Suprapubic skin (tissue), 4 donors: ENCODE data around the gene PSMD13. TPM values are rescaled to one million over a fixed set of nuclear protein-coding genes. Genes with fewer than 3 reads are reported as not detected.

ENCODE experiments used
- DNase-seq, 2 donors: peaks; one replicate each; pipeline ENCODE4 v3.0.0-alpha.2; 2019; ENCODE audit warnings: low spot score in 2 of 2
- H3K27ac ChIP-seq: fragments of 200-600 bp; sonication (generic); one replicate; pipeline ENCODE4 v1.5.1; 2019
- H3K27me3 ChIP-seq: fragments of 200-600 bp; sonication (generic); one replicate; pipeline ENCODE4 v1.5.1; 2019
- H3K36me3 ChIP-seq: fragments of 200-600 bp; sonication (generic); one replicate; pipeline ENCODE4 v1.5.1; 2019
- H3K4me1 ChIP-seq: fragments of 200-600 bp; sonication (generic); one replicate; pipeline ENCODE4 v1.5.1; 2019
- H3K4me3 ChIP-seq: fragments of 200-600 bp; sonication (generic); one replicate; pipeline ENCODE4 v1.5.1; 2019; ENCODE audit warnings: mild to moderate bottlenecking
- H3K9me3 ChIP-seq: fragments of 200-600 bp; sonication (generic); one replicate; pipeline ENCODE4 v1.5.1; 2019
- EP300 ChIP-seq: sonication (generic); formaldehyde crosslinking; IDR thresholded peaks from one replicate; pipeline ENCODE4 v1.6.1; 2017; ENCODE audit warnings: antibody characterized with exemption
- POLR2A ChIP-seq, 2 donors: fragments of 450-650 bp; IDR thresholded peaks; one replicate each; pipeline ENCODE4 v1.6.1; 2017; ENCODE audit warnings: antibody characterized with exemption in 2 of 2, mild to moderate bottlenecking in 2 of 2, moderate library complexity in 2 of 2
- POLR2AphosphoS5 ChIP-seq, 3 donors: sonication (generic); formaldehyde crosslinking; IDR thresholded peaks; one replicate each; pipeline ENCODE4 v1.6.1; 2017; ENCODE audit warnings: antibody characterized with exemption in 3 of 3
- WGBS: methylation state at CpG from one replicate; pipeline ENCODE4 v1.1.5; 2018; 5-methylcytosine and 5-hydroxymethylcytosine counted together
- total RNA-seq, 4 donors: library from RNA; depleted of rRNA; stranded (reverse); fragments of >200 nt; gene quantifications; one replicate each; pipeline ENCODE4 v1.1.0, GENCODE V29; 2016
- TF ChIP-seq, protein P1 (sequence below), 2 donors: fragments of 200-600 bp in 1 of 2; fragments of 450-650 bp in 1 of 2; sonication (generic) in 1 of 2; IDR thresholded peaks; one replicate each; pipeline ENCODE4 v1.5.1; 2016 to 2019; ENCODE audit warnings: antibody characterized with exemption in 2 of 2, mild to moderate bottlenecking in 1 of 2, moderate library complexity in 1 of 2

Gene PSMD13
- total RNA-seq, 4 donors from 2014 or later: 70.3 to 97.8 (median 87.3) TPM

DNA sequence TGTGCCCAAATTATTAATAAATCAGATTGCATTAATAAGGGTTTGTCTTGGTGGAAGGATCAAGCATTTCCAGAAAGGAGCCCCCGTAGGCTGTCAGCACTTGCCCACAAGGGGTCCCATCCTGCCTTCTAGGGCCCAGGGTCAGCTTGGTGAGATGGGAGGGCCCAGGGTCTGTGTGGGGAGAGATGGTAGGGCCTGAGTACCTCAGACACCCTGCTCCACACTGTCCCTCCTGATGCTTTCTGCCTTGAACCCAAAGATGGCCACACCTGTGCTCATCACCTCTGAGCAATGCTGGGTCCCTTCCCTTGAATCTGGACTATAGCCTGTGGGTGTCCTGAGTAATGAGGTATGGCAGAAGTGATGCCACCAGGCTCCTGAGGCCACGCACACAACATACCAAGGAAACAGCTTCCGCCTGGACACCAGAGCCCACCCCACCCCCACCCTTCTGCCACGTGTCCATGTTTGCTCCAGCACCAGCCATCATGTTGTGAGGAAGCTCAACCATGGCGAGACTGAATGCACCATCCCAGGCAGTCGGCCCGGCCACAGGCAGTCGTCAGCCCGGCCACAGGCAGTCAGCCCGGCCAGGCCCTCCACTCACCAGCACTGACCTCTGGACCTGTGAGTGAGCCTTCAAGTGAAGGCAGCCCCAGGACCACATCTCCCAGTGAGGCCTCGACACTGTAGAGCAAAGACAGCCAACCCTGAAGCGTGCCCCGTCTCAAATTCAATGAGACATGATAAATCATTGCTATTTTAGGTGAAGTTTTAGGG, 36.4 kb upstream of the PSMD13 start:
- Histone ChIP-seq H3K27me3 (no peaks in the 10 kb centered on the region), H3K27ac (no peak overlapping the region), H3K4me3 (no peak overlapping the region), H3K9me3 (no peaks in the 10 kb centered on the region), H3K36me3 (peaks cover 39% of the 10 kb centered on the region), H3K4me1 (peaks cover 25% of the 10 kb centered on the region)
- peak; percentile 46 to 76 for DNase-seq
- 85% methylated on average over 9 of the region's 13 CpGs for WGBS
- TF ChIP-seq POLR2AphosphoS5 (IDR thresholded peaks at IDR 0.05) (no peak), POLR2A (IDR thresholded peaks at IDR 0.05) (no peak), EP300 (no peak)
- TF ChIP-seq, protein P1, sequence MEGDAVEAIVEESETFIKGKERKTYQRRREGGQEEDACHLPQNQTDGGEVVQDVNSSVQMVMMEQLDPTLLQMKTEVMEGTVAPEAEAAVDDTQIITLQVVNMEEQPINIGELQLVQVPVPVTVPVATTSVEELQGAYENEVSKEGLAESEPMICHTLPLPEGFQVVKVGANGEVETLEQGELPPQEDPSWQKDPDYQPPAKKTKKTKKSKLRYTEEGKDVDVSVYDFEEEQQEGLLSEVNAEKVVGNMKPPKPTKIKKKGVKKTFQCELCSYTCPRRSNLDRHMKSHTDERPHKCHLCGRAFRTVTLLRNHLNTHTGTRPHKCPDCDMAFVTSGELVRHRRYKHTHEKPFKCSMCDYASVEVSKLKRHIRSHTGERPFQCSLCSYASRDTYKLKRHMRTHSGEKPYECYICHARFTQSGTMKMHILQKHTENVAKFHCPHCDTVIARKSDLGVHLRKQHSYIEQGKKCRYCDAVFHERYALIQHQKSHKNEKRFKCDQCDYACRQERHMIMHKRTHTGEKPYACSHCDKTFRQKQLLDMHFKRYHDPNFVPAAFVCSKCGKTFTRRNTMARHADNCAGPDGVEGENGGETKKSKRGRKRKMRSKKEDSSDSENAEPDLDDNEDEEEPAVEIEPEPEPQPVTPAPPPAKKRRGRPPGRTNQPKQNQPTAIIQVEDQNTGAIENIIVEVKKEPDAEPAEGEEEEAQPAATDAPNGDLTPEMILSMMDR (IDR thresholded peaks at IDR 0.05): no peak

- peaks cover 43% of the 10 kb centered on the region for H3K36me3 ChIP-seq
- WGBS: 84% methylated on average over 15 of the region's 15 CpGs
- peak in 1 of 2 donors; percentile 40 for DNase-seq
- peaks cover 37% of the 10 kb centered on the region for H3K4me1 ChIP-seq
- H3K9me3 ChIP-seq: no peaks in the 10 kb centered on the region
- no peak overlapping the region for H3K27ac ChIP-seq
- TF ChIP-seq, protein P1 (IDR thresholded peaks at IDR 0.05): no peak
- TF ChIP-seq POLR2AphosphoS5 (IDR thresholded peaks at IDR 0.05) (no peak), POLR2A (IDR thresholded peaks at IDR 0.05) (no peak), EP300 (no peak)
- H3K4me3 ChIP-seq: no peak overlapping the region
- no peaks in the 10 kb centered on the region for H3K27me3 ChIP-seq
These were observed 34.8 kb upstream of the PSMD13 start for GRCh38 chr11:201966-202365.

GRCh38 chr11:202490-202889, 34.3 kb upstream of the PSMD13 start:
- Histone ChIP-seq H3K27me3 (no peaks in the 10 kb centered on the region), H3K4me1 (peaks cover 37% of the 10 kb centered on the region), H3K9me3 (no peaks in the 10 kb centered on the region), H3K27ac (no peak overlapping the region), H3K4me3 (no peak overlapping the region), H3K36me3 (peaks cover 43% of the 10 kb centered on the region)
- peak in 1 of 2 donors; percentile 47 for DNase-seq
- 83% methylated on average over 8 of the region's 8 CpGs for WGBS
- TF ChIP-seq POLR2A (IDR thresholded peaks at IDR 0.05): no peak

- Histone ChIP-seq H3K36me3 (peaks cover 43% of the 10 kb centered on the region), H3K27ac (no peak overlapping the region), H3K27me3 (no peaks in the 10 kb centered on the region), H3K9me3 (no peaks in the 10 kb centered on the region), H3K4me3 (no peak overlapping the region), H3K4me1 (peaks cover 37% of the 10 kb centered on the region)
- no peak for TF ChIP-seq POLR2A (IDR thresholded peaks at IDR 0.05)
- TF ChIP-seq POLR2AphosphoS5 (IDR thresholded peaks at IDR 0.05): no peak
- no peak for TF ChIP-seq EP300
- TF ChIP-seq, protein P1 (IDR thresholded peaks at IDR 0.05): no peak
- 90% methylated on average over 6 of the region's 7 CpGs for WGBS
- DNase-seq: peak in 1 of 2 donors; percentile 71
These were observed 33.5 kb upstream of the PSMD13 start for GRCh38 chr11:203056-203944.

GRCh38 chr11:203945-204586, 32.7 kb upstream of the PSMD13 start:
- no peak for TF ChIP-seq EP300
- no peak for TF ChIP-seq POLR2A (IDR thresholded peaks at IDR 0.05)
- TF ChIP-seq, protein P1 (IDR thresholded peaks at IDR 0.05): no peak
- TF ChIP-seq POLR2AphosphoS5 (IDR thresholded peaks at IDR 0.05): no peak
- no peaks in the 10 kb centered on the region for H3K27me3 ChIP-seq
- no peak for DNase-seq
- peaks cover 40% of the 10 kb centered on the region for H3K4me1 ChIP-seq
- H3K27ac ChIP-seq: no peak overlapping the region
- peaks cover 43% of the 10 kb centered on the region for H3K36me3 ChIP-seq
- H3K9me3 ChIP-seq: no peaks in the 10 kb centered on the region
- no peak overlapping the region for H3K4me3 ChIP-seq
- 83% methylated on average over 4 of the region's 4 CpGs for WGBS
